Suppressor macrophage (primary cell): ENCODE measurements around the gene NAT8L.
"Not testable (repeated sequence)": the region's sequence is repeated elsewhere in the genome, so short reads cannot be mapped to it uniquely, and the experiment has no call there.

Experiments used
- DNase-seq, 4 experiments: peaks; one replicate each; pipeline ENCODE4 v3.0.0-alpha.2; 2020 to 2022
- total RNA-seq, 17 experiments: gene quantifications; one replicate each; lab custom pipeline; 2026; ENCODE audit warnings: mixed read lengths in 6 of 17, inconsistent platforms in 3 of 17; lab: John Stamatoyannopoulos, UW

The NAT8L gene
- 0.21 to 5.1 (median 1.6) reads per million in 17 experiments for total RNA-seq

GRCh38 chr4:2059046-2059725 is at the start of gene NAT8L:
NAT8L (plus strand) TSS chr4:2059327; CDS start chr4:2059512, 185 bp downstream.
- peak; percentile 58 to 89 (median 78) for DNase-seq

- peak; percentile 87 to 91 (median 91) for DNase-seq
Observed at GRCh38 chr4:2009651-2010233, 49.4 kb upstream of the NAT8L start.

DNA sequence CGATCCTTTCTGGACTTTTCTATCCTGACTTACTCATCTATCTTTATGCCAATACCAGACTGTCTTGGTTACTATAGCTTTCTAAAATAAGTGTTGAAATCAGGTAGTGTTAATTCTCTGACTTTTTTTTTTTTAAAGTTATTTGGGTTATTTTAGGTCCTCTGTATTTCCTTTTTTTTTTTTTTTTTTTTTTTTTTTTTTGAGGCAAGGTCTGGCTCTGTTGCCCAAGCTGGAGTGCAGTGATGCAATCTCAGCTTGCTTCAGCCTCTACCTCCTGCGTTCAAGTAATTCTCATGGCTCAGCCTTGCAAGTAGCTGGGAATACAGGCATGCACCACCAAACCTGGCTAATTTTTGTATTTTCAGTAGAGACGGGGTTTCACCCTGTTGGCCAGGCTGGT is 47.5 kb upstream of the NAT8L start:
- DNase-seq: peak; percentile 59 to 78 (median 78)

- no peak for DNase-seq
Observed at GRCh38 chr4:2015008-2015407, 44.1 kb upstream of the NAT8L start.

DNA sequence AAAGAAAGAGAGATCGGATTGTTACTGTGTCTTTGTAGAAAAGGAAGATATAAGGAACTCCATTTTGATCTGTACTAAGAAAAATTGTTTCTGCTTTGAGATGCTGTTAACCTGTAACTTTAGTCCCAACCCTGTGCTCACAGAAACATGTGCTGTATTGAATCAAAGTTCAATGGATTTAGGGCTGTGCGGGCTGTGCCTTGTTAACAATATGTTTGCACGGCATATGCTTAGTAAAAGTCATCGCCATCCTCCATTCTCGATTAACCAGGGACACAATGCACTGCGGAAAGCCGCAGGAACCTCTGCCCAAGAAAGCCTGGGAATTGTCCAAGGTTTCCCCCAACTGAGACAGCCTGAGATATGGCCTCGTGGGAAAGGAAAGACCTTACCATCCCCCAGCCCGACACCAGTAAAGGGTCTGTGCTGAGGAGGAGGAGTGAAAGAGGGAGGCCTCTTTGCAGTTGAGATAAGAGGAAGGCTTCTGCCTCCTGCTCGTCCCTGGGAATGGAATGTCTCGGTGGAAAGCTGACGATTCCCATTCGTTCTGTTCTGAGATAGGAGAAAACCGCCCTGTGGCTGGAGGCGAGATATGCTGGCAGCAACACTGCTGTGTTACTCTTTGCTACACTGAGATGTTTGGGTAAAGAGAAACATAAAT is 37.6 kb upstream of the NAT8L start:
- DNase-seq: not testable (repeated sequence)

DNA sequence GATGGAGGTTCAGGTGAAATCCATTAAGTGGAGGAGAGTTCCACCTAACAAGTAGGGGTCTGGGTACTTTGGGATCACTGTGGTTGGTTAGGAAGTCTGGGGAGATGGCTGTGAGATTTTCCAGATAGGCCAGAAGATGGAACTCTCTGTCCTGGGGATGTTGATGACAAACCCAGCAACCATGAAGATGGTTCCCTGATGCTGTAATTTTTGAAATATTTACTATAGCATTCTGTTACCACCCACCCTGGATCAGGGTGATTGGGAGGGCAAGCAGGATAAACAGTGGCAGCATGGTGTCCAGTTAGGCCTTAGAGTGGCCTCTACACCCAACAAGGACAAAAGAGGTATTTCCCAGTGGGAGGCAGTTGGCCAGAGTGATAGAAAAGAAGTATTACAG is 34.4 kb upstream of the NAT8L start:
- DNase-seq: no peak

- no peak for DNase-seq
Observed at GRCh38 chr4:2025817-2026216, 33.3 kb upstream of the NAT8L start.

- DNase-seq: not testable (repeated sequence)
Observed at GRCh38 chr4:2027120-2027519, 32.0 kb upstream of the NAT8L start.

DNA sequence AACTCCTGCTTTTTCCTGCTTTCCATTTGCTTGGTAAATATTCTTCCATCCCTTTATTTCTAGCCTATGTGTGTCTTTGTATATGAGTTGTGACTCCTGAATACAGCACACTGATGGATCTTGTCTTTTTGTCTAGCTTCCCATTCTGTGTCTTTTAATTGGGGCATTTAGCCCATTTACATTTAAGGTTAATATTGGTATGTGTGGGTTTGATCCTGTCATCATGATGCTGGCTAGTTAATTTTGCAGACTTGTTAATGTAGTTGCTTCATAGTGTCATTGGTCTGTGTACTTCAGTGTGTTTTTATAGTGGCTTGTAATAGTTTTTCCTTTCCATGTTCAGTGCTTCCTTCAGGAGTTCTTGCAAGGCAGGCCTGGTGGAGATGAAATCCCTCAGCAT is 28.0 kb upstream of the NAT8L start:
- not testable (repeated sequence) for DNase-seq

DNA sequence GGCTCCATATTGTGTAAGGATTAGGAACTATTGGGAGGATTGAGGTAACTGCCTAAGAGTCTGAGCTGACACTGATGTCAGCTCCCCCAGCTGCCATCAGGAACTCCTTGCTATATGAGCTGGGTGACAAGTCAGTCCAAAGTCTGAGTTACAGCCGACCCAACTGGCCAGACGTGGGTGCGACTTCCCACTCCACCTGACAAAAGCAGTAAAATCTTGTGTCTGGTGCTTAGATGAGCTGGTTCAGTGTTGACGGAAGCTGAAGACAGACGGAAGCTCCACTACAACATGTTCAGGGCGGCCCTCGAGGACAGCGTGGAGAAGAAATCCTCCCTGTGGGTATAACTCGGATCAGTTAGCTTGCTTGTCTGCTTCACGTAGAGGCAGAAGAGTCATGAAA is 22.8 kb upstream of the NAT8L start:
- no peak for DNase-seq

DNA sequence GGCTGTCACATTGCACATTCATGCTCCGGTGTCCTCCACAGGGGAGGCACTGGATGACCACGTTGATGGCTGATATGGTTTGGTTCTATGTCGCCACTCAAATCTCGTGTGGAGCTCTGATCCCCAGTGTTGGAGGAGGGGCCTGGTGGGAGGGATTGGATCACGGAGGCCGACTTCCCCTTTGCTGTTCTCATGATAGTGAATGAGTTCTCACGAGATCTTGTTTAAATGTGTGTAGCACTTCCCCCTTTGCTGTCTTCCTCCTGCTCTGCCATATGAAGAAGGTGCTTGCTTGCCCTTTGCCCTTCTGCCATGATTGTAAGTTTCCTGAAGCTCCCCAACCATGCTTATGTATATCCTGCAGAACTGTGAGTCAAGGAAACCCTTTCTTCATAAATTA is 22.3 kb upstream of the NAT8L start:
- peak; percentile 38 to 70 (median 65) for DNase-seq

GRCh38 chr4:2040391-2041238 is 18.5 kb upstream of the NAT8L start:
- peak in 2 of 4 experiments; percentile 20 to 25 for DNase-seq

DNA sequence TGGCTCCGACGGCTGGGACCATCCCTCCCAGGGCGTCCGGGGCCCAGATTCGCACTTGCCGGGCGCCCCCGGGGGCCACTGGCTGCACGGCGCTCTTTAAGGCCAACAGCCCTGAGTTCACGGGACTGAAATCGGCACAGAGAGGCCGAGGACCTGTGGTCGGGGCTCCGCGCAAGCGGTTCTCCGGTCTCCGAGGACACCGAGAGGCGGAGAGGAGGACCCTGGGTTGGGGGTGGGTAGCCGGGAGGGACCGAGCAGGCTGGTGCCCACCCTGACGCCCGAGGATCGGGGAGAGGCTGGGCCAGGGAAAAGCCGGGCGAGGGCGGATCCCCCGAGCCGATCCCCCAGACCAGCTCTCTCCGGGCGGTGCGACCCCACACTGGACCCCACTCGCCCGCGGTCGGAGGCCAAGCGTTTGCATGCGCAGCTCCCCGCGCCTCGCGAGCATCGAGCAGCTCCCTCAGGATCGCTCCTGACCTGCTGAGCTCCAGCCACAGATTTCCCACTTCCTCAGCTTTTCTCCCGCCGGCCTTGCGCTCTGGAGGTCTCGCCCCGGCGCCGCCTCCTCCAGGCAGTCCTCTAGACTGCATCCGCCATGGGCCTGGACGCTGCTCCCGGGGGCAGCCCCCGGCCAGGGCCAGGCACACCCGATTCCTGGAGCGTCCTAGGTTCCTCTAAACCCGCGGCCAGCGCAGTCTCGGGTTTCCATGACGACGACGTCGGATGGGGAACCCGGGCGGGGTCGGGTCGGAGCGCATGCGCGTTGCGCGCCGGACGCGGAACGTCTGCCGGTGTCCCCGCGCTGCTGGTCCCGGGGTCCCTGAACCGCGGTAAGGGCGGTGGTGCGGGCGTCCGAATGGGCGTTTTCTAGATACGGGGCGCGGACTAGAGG is 17.6 kb upstream of the NAT8L start:
- DNase-seq: peak; percentile 96 to 99 (median 97)

DNA sequence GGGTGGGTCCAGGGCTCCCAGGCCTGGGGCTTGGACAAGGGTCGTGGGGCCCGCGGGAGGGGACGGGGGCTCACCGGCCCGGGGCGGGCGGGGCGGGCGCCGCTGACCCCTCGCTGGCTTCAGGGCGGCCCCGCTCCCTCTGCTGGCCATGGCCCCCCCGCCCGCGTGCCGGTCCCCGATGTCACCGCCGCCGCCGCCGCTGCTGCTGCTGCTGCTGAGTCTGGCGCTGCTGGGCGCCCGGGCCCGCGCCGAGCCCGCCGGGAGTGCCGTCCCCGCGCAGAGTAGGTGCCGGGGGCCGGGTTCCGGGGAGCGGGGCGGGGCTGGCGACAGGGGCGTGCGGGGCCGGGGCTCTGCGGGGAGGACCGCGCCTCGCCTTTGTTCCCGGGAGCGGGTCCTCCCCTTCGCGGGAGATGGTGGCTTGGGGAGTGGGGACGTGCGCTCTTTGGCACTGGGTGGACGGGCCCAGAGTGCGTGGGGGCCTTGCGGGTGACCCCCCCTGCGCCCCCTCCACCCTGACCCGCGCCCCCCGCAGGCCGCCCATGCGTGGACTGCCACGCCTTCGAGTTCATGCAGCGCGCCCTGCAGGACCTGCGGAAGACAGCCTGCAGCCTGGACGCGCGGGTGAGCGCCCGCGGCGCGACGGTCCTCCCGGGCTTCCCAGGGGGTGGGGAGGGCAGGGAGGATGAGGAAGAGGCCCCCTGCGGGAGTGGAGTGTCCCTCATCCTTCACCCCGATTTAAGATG is 16.8 kb upstream of the NAT8L start:
- peak; percentile 29 to 71 (median 42) for DNase-seq

DNA sequence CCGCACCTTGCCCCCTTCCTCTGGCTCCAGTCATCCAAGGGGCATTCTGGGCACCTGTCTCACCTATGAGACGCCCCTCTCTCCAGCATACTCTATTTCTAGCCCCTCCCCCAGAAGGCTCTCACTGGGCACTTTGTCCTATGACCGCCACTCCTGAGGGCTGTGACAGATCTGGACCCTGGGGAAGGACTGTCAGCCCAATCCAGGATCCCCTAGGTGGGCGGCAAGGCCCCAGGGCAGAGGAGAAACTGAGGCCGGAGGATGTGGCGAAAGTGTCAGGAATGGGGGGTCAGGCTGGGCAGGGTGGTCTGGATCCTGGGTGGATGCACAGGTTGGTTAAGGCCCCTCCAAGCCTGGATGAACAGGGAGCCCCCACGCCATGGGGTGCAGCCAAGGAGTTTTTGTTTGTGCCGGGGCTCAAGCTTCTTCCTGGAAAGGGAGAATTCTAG is 16.2 kb upstream of the NAT8L start:
- DNase-seq: no peak

DNA sequence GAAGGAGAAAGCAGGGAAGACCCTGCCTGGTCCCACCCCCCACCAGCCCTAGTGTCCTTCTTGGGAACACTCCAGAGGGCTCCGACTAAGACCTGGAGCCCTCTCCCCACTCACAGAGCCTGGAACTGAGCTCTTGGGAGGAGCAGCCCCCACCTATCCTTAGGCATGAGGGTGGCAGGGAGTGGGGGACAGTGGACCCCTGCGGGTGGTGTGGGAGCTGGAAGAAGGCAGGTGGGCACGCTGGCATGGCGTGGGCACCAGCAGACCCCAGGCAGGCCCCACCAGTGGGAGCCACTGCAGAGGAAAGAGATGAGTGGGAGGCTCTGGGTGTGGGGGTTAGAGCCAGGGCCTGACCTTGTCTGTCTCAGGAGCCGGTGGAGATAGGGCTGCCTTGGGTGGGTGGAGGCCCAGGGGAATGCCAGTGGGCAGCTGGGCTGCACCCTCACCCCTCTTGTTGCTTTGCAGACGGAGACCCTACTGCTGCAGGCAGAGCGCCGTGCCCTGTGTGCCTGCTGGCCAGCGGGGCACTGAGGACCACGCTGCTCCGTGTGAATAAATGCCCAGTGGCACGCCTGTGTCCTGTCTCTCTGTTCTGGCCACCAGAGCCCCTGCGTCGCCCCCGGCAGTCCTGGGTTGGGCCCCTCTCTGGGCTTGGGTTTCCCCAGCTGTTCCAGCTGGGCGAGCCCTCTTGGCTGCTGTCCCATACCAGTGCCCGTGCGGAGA is 15.6 kb upstream of the NAT8L start:
- no peak for DNase-seq

- DNase-seq: no peak
Observed at GRCh38 chr4:2044119-2044485, 15.0 kb upstream of the NAT8L start.

DNA sequence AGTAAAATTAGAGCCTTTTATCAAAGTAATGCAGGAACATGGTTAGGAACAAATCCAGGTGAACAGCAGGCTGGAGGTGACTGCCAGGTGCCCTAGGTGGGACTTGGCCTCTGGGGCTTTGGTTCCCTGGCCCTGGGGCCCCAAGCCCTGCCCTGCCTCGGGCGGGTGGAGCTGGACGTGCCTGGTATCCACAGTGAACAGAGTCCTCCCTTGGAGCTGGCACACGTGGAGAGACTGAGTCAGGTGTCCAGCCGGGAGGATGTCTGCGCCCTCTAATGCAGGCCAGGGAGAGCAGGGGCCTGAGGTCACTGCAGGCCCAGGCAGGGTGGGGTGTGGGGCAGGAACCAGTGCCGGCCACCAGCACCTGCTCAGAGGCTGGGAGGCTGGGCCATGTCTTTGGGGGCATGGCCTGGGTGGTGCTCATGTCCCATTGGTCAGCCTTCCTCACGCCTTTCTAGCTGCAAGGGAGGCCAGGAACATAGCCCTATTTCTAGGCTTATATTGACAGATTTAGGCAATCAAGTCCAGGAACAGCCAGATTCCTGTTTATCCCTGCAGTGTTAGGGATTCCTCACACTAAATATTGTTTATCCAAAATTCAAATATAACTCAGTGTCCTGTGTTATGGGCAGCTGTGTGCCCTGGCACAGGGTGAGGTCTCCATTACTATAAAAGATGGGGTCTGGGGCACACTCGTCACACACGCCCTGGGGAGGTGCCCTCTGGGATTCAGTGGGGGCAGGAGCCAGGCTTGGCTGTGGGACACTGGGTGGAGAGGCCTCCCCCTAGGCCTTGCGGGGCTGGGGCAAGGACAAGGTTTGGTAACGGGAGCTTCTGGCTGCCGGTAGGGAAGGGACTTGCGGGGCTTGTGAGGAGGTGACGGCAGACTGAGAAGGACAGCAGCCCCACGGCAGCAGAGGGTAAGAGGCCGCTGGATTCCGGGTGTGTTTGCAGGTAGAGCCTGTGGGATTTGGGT is 14.3 kb upstream of the NAT8L start:
- no peak for DNase-seq

GRCh38 chr4:2045518-2045951 is 13.6 kb upstream of the NAT8L start:
- no peak for DNase-seq
